ENCODE results near the gene ANKRD11. TPM values are rescaled to one million over a fixed set of nuclear protein-coding genes. Genes with fewer than 3 reads are reported as not detected.

The ANKRD11 gene
- polyA plus RNA-seq, 3 donors: 3.2 to 62.4 (median 5.4) TPM

GRCh38 chr16:89370081-89370511 is 120.3 kb downstream of the ANKRD11 start:
- Mint-ChIP-seq H3K36me3 (peaks cover 20 to 47% of the 10 kb centered on the region in 2 donors), H3K9me3 (no peaks in the 10 kb centered on the region), H3K4me1 (peaks cover 28% of the 10 kb centered on the region), H3K4me3 (no peak overlapping the region), H3K27me3 (ENCODE audit: low read depth in 3 of 3) (peaks cover 0 to 3% (median 0%) of the 10 kb centered on the region in 3 donors), H3K27ac (peak overlapping the region in 5 of 7 donors; percentile 28 to 81 (median 70))
- no peaks in the 10 kb centered on the region for H3K9me3 ChIP-seq (replicated peaks in 1 of 2; ENCODE audit: control insufficient read depth in 1 of 2, insufficient read depth in 1 of 2, low read length in 2 of 2)
- no peak for DNase-seq
- H3K4me1 ChIP-seq (ENCODE audit: control insufficient read depth in 1 of 2, insufficient read depth in 2 of 2, low read length in 2 of 2): peaks cover 8 to 10% of the 10 kb centered on the region in 2 donors
- H3K4me2 ChIP-seq (replicated peaks; ENCODE audit: extremely low read depth, low read length, poor library complexity, severe bottlenecking): no peak overlapping the region
- peaks cover 100% of the 10 kb centered on the region for H4K20me1 ChIP-seq (ENCODE audit: insufficient read depth, low read length)
- H3K79me2 ChIP-seq (ENCODE audit: insufficient read depth, low read length): peaks cover 100% of the 10 kb centered on the region
- no peak for TF ChIP-seq CTCF (IDR thresholded peaks at IDR 0.05)
- no peak overlapping the region for H3K4me3 ChIP-seq (replicated peaks in 1 of 3; ENCODE audit: low read depth in 2 of 3, low read length in 3 of 3)
- no peak overlapping the region for H3K9ac ChIP-seq (ENCODE audit: insufficient read depth, low read length, poor library complexity, severe bottlenecking)
- H3K27ac ChIP-seq (ENCODE audit: low read depth in 1 of 2, low read length in 2 of 2): peak overlapping the region in 1 of 2 donors; percentile 50
- no peak overlapping the region for H2AFZ ChIP-seq (ENCODE audit: insufficient read depth, low read depth, low read length, poor library complexity, severe bottlenecking)
- 94% methylated on average over 4 of the region's 5 CpGs for WGBS (ENCODE audit: insufficient coverage)
- no peaks in the 10 kb centered on the region for H3K27me3 ChIP-seq (ENCODE audit: control insufficient read depth in 2 of 2, insufficient read depth in 2 of 2, low read length in 2 of 2)
- intact Hi-C loops (cut with micrococcal nuclease): no loop called here
- peaks cover 6 to 33% of the 10 kb centered on the region in 2 donors for H3K36me3 ChIP-seq (replicated peaks in 1 of 2; ENCODE audit: control insufficient read depth in 1 of 2, insufficient read depth in 2 of 2, low read length in 2 of 2)

GRCh38 chr16:89369266-89369895 is 121.0 kb downstream of the ANKRD11 start:
- intact Hi-C loops (cut with micrococcal nuclease): no loop called here
- Histone ChIP-seq H3K36me3 (replicated peaks in 1 of 2; ENCODE audit: control insufficient read depth in 1 of 2, insufficient read depth in 2 of 2, low read length in 2 of 2) (peaks cover 6 to 33% of the 10 kb centered on the region in 2 donors), H3K27ac (ENCODE audit: low read depth in 1 of 2, low read length in 2 of 2) (peak overlapping the region in 1 of 2 donors; percentile 50), H3K27me3 (ENCODE audit: control insufficient read depth in 2 of 2, insufficient read depth in 2 of 2, low read length in 2 of 2) (no peaks in the 10 kb centered on the region), H4K20me1 (ENCODE audit: insufficient read depth, low read length) (peaks cover 100% of the 10 kb centered on the region), H3K4me2 (replicated peaks; ENCODE audit: extremely low read depth, low read length, poor library complexity, severe bottlenecking) (no peak overlapping the region), H3K4me3 (replicated peaks in 1 of 3; ENCODE audit: low read depth in 2 of 3, low read length in 3 of 3) (no peak overlapping the region), H3K4me1 (ENCODE audit: control insufficient read depth in 1 of 2, insufficient read depth in 2 of 2, low read length in 2 of 2) (peaks cover 13 to 16% of the 10 kb centered on the region in 2 donors), H3K9ac (ENCODE audit: insufficient read depth, low read length, poor library complexity, severe bottlenecking) (no peak overlapping the region), H3K9me3 (replicated peaks in 1 of 2; ENCODE audit: control insufficient read depth in 1 of 2, insufficient read depth in 1 of 2, low read length in 2 of 2) (no peaks in the 10 kb centered on the region), H3K79me2 (ENCODE audit: insufficient read depth, low read length) (peaks cover 100% of the 10 kb centered on the region), H2AFZ (ENCODE audit: insufficient read depth, low read depth, low read length, poor library complexity, severe bottlenecking) (no peak overlapping the region)
- Mint-ChIP-seq H3K9me3 (no peaks in the 10 kb centered on the region), H3K4me3 (no peak overlapping the region), H3K4me1 (peaks cover 35% of the 10 kb centered on the region), H3K27ac (peak overlapping the region in 5 of 7 donors; percentile 24 to 81 (median 80)), H3K36me3 (peaks cover 20 to 47% of the 10 kb centered on the region in 2 donors), H3K27me3 (ENCODE audit: low read depth in 3 of 3) (peaks cover 0 to 3% (median 0%) of the 10 kb centered on the region in 3 donors)
- no peak for DNase-seq
- WGBS (ENCODE audit: insufficient coverage): 87% methylated on average over 15 of the region's 17 CpGs
- TF ChIP-seq CTCF (IDR thresholded peaks at IDR 0.05): no peak

All from CD14-positive monocyte (primary cell).